GM12873 (cell line): ENCODE measurements around the gene IZUMO1.

Experiments
- CTCF ChIP-seq: IDR thresholded peaks from 2 replicates; pipeline ENCODE4 v1.5.1; 2012; ENCODE audit warnings: low read depth, mild to moderate bottlenecking, moderate library complexity, low read length, control low read depth; ENCODE audit not compliant: insufficient read depth; ENCODE audit errors: missing control alignments

Gene IZUMO1

GRCh38 chr19:48737360-48737998 lies 9.2 kb downstream of the IZUMO1 start:
- no peak for TF ChIP-seq CTCF

- no peak for TF ChIP-seq CTCF
Observed at GRCh38 chr19:48735031-48735615, 11.6 kb downstream of the IZUMO1 start.

GRCh38 chr19:48734625-48735024 lies 12.1 kb downstream of the IZUMO1 start:
- no peak for TF ChIP-seq CTCF

GRCh38 chr19:48731452-48731851 lies 15.3 kb downstream of the IZUMO1 start:
- no peak for TF ChIP-seq CTCF

GRCh38 chr19:48728911-48729664 lies 17.6 kb downstream of the IZUMO1 start:
- no peak for TF ChIP-seq CTCF

- no peak for TF ChIP-seq CTCF
Observed at GRCh38 chr19:48726556-48726955, 20.2 kb downstream of the IZUMO1 start.
